ENCODE measurements around the gene SUSD4.
"Not testable (repeated sequence)": the region's sequence is repeated elsewhere in the genome, so short reads cannot be mapped to it uniquely, and the experiment has no call there.

Gene SUSD4

GRCh38 chr1:223288826-223289225, 75.2 kb downstream of the SUSD4 start:
- no peak for DNase-seq

GRCh38 chr1:223285452-223285851, 78.5 kb downstream of the SUSD4 start:
- no peak for DNase-seq

- not testable (repeated sequence) for DNase-seq
Measured at GRCh38 chr1:223283697-223284096, 80.3 kb downstream of the SUSD4 start.

- not testable (repeated sequence) for DNase-seq
Measured at GRCh38 chr1:223278311-223278710, 85.7 kb downstream of the SUSD4 start.

GRCh38 chr1:223276029-223276428, 87.9 kb downstream of the SUSD4 start:
- DNase-seq, result no peak

GRCh38 chr1:223273511-223273910, 90.5 kb downstream of the SUSD4 start:
- no peak for DNase-seq

GRCh38 chr1:223271085-223271781, 92.7 kb downstream of the SUSD4 start:
- DNase-seq, result no peak

GRCh38 chr1:223270155-223270554, 93.8 kb downstream of the SUSD4 start:
- DNase-seq, result no peak

GRCh38 chr1:223269006-223269405, 95.0 kb downstream of the SUSD4 start:
- no peak for DNase-seq

GRCh38 chr1:223266632-223267172, 97.3 kb downstream of the SUSD4 start:
- no peak for DNase-seq

- DNase-seq, result no peak
Measured at GRCh38 chr1:223264983-223265908, 98.7 kb downstream of the SUSD4 start.

- no peak for DNase-seq
Measured at GRCh38 chr1:223264529-223264928, 99.4 kb downstream of the SUSD4 start.

- no peak for DNase-seq
Measured at GRCh38 chr1:223261914-223262313, 102.1 kb downstream of the SUSD4 start.

GRCh38 chr1:223260712-223261111, 103.3 kb downstream of the SUSD4 start:
- DNase-seq, result no peak

GRCh38 chr1:223259462-223259861, 104.5 kb downstream of the SUSD4 start:
- no peak for DNase-seq

- no peak for DNase-seq
Measured at GRCh38 chr1:223258751-223259198, 105.2 kb downstream of the SUSD4 start.

- no peak for DNase-seq
Measured at GRCh38 chr1:223257856-223258550, 106.0 kb downstream of the SUSD4 start.

- no peak for DNase-seq
Measured at GRCh38 chr1:223256034-223256433, 107.9 kb downstream of the SUSD4 start.

GRCh38 chr1:223253916-223254315, 110.1 kb downstream of the SUSD4 start:
- no peak for DNase-seq

- DNase-seq, result not testable (repeated sequence)
Measured at GRCh38 chr1:223251387-223251786, 112.6 kb downstream of the SUSD4 start.

GRCh38 chr1:223250632-223251015, 113.4 kb downstream of the SUSD4 start:
- no peak for DNase-seq

GRCh38 chr1:223249854-223250631, 113.9 kb downstream of the SUSD4 start:
- no peak for DNase-seq

All from hippocampal formation (tissue), 2 donors.